Gastrocnemius medialis (tissue), 4 donors: ENCODE results near the gene ERCC5. TPM values are rescaled to one million over a fixed set of nuclear protein-coding genes. Genes with fewer than 3 reads are reported as not detected.

Experiments used
- ATAC-seq, 2 donors: fragments of 150-250 bp; one replicate each; pipeline ENCODE4 v1.9.1; 2016
- DNase-seq, 2 donors: peaks; one replicate each; pipeline ENCODE4 v3.0.0-alpha.2; 2019
- H3K27ac ChIP-seq, 4 donors: fragments of 200-600 bp; sonication (generic); 1 replicate in 1 of 4; 2 replicates in 3 of 4; pipeline ENCODE4 v1.5.1; 2016 to 2018; ENCODE audit warnings: mild to moderate bottlenecking in 2 of 4, moderate library complexity in 1 of 4
- H3K27me3 ChIP-seq, 3 donors: fragments of 200-600 bp; sonication (generic) in 2 of 3; 1 replicate in 1 of 3; 2 replicates in 2 of 3; pipeline versions ENCODE4 v1.5.1 to v1.6.0; 2016 to 2019; ENCODE audit warnings: mild to moderate bottlenecking in 1 of 3, moderate library complexity in 1 of 3
- H3K36me3 ChIP-seq, 2 donors: fragments of 200-600 bp; sonication (generic) in 1 of 2; one replicate each; pipeline ENCODE4 v1.5.1; 2017 to 2018
- H3K4me1 ChIP-seq, 2 donors: fragments of 200-600 bp; sonication (generic) in 1 of 2; one replicate each; pipeline ENCODE4 v1.5.1; 2016 to 2017; ENCODE audit warnings: mild to moderate bottlenecking in 2 of 2
- H3K4me3 ChIP-seq, 4 donors: fragments of 200-600 bp; sonication (generic) in 3 of 4; 1 replicate in 1 of 4; 2 replicates in 3 of 4; pipeline ENCODE4 v1.5.1; 2016 to 2019; ENCODE audit warnings: mild to moderate bottlenecking in 2 of 4
- H3K9me3 ChIP-seq, 3 donors: fragments of 200-600 bp; sonication (generic) in 2 of 3; 1 replicate in 1 of 3; 2 replicates in 2 of 3; pipeline ENCODE4 v1.5.1; 2016 to 2019
- POLR2A ChIP-seq, 2 donors: fragments of 450-650 bp; IDR thresholded peaks; one replicate each; pipeline ENCODE4 v1.6.1; 2017; ENCODE audit warnings: antibody characterized with exemption in 2 of 2, mild to moderate bottlenecking in 2 of 2, moderate library complexity in 2 of 2
- in situ Hi-C, 4 donors: fragments of 200-750 bp; cut with MboI; loops; one replicate each; pipeline versions ENCODE4 v1.15.0 to v1.8.0; 2017; ENCODE audit warnings: low sequenced_read_pairs in 4 of 4
- intact Hi-C: fragments of 100-400 bp; cut with DNase I; formaldehyde crosslinking; loops from one replicate; pipeline ENCODE4 v1.15.1; 2023; ENCODE audit warnings: low total_unique reads
- total RNA-seq, 4 donors: library from RNA; depleted of rRNA; stranded (reverse); fragments of >200 nt; gene quantifications; one replicate each; pipeline versions ENCODE4 v1.1.0 to v1.2.3, GENCODE V29; 2016
- TF ChIP-seq, protein P1 (sequence below), 5 experiments: fragments of 450-650 bp in 3 of 5; fragments of 200-600 bp in 2 of 5; sonication (generic) in 2 of 5; IDR thresholded peaks in 4 of 5; conservative IDR thresholded peaks in 1 of 5; 1 replicate in 4 of 5; 2 replicates in 1 of 5; pipeline ENCODE4 v1.5.1; 2016 to 2019; ENCODE audit warnings: antibody characterized with exemption in 5 of 5, mild to moderate bottlenecking in 3 of 5, moderate library complexity in 3 of 5

ERCC5 gene
- total RNA-seq, 4 donors from 2014 or later: 43.5 to 77.7 (median 46.8) TPM

GRCh38 chr13:102846261-102847015 is 606 bp downstream of the ERCC5 start:
- no peaks in the 10 kb centered on the region for H3K36me3 ChIP-seq
- peak overlapping the region; percentile 92 to 98 (median 96) for H3K27ac ChIP-seq
- in situ Hi-C loops: loop anchor here in 3 of 4 donors (5.0 to 10.0 kb wide), 3 partner anchors 249 to 264 kb away; partner anchors contain the start of gene TPP2 (in 1 of the 3)
- H3K4me1 ChIP-seq: peaks cover 19 to 21% of the 10 kb centered on the region in 2 donors
- TF ChIP-seq POLR2A (IDR thresholded peaks at IDR 0.05): no peak
- TF ChIP-seq, protein P1, sequence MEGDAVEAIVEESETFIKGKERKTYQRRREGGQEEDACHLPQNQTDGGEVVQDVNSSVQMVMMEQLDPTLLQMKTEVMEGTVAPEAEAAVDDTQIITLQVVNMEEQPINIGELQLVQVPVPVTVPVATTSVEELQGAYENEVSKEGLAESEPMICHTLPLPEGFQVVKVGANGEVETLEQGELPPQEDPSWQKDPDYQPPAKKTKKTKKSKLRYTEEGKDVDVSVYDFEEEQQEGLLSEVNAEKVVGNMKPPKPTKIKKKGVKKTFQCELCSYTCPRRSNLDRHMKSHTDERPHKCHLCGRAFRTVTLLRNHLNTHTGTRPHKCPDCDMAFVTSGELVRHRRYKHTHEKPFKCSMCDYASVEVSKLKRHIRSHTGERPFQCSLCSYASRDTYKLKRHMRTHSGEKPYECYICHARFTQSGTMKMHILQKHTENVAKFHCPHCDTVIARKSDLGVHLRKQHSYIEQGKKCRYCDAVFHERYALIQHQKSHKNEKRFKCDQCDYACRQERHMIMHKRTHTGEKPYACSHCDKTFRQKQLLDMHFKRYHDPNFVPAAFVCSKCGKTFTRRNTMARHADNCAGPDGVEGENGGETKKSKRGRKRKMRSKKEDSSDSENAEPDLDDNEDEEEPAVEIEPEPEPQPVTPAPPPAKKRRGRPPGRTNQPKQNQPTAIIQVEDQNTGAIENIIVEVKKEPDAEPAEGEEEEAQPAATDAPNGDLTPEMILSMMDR (IDR thresholded peaks at IDR 0.05 in 4 of 5, conservative IDR thresholded peaks at IDR 0.05 in 1 of 5): peak in 1 of 5 experiments; percentile 6
- no peak for DNase-seq
- H3K4me3 ChIP-seq: peak overlapping the region; percentile 75 to 94 (median 92)
- no peaks in the 10 kb centered on the region for H3K9me3 ChIP-seq
- intact Hi-C loops: loop anchor here (1.0 to 10.0 kb wide), 3 partner anchors 124 to 254 kb away; no protein-coding TSS in a partner anchor
- peak; percentile 30 to 36 for ATAC-seq
- H3K27me3 ChIP-seq: no peaks in the 10 kb centered on the region

- Histone ChIP-seq H3K4me1 (peaks cover 19 to 21% of the 10 kb centered on the region in 2 donors), H3K4me3 (peak overlapping the region; percentile 75 to 94 (median 92)), H3K27me3 (no peaks in the 10 kb centered on the region), H3K27ac (peak overlapping the region; percentile 92 to 98 (median 96)), H3K9me3 (no peaks in the 10 kb centered on the region), H3K36me3 (no peaks in the 10 kb centered on the region)
- ATAC-seq: no peak
- intact Hi-C loops: loop anchor here (2.0 to 10.0 kb wide), 2 partner anchors 125 to 173 kb away; no protein-coding TSS in a partner anchor
- TF ChIP-seq POLR2A (IDR thresholded peaks at IDR 0.05): no peak
- TF ChIP-seq, protein P1 (IDR thresholded peaks at IDR 0.05 in 4 of 5, conservative IDR thresholded peaks at IDR 0.05 in 1 of 5): peak in 4 of 5 experiments; percentile 45 to 77 (median 71)
- no peak for DNase-seq
- in situ Hi-C loops: loop anchor here in 3 of 4 donors (5.0 to 10.0 kb wide), 3 partner anchors 250 to 265 kb away; partner anchors contain the start of gene TPP2 (in 1 of the 3)
Measured at GRCh38 chr13:102847272-102848234, 1.7 kb downstream of the ERCC5 start.

GRCh38 chr13:102848956-102849355 is 3.1 kb downstream of the ERCC5 start:
- intact Hi-C loops (loop anchor here (10.0 kb wide), 1 partner anchor 174 kb away; no protein-coding TSS in a partner anchor), in situ Hi-C loops (loop anchor here in 3 of 4 donors (5.0 to 10.0 kb wide), 3 partner anchors 252 to 267 kb away; partner anchors contain the start of gene TPP2 (in 1 of the 3))

DNA sequence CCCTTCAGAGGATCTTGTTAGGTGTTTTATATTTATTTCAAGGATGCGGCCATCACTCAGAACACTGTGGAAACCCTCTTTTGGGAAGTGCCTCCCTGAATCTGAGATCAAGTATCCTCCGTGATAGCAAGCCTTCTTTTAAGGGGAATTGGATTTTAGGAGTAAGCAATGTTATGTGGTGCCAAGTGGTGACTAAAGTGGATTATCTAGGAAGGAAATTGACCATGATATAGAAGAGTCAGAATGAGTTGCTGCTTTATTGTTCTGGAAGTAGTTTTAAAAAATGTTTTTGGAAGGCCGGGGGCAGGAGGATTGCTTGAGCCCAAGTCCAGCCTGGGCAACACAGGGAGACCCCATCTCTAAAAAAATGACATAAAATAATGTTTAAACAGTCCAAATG is 6.7 kb downstream of the ERCC5 start:
- Histone ChIP-seq H3K27me3 (no peaks in the 10 kb centered on the region), H3K27ac (no peak overlapping the region), H3K9me3 (no peaks in the 10 kb centered on the region), H3K4me1 (peaks cover 5 to 6% of the 10 kb centered on the region in 2 donors), H3K4me3 (no peak overlapping the region), H3K36me3 (peaks cover 0 to 34% of the 10 kb centered on the region in 2 donors)
- ATAC-seq (no peak), DNase-seq (no peak)
- TF ChIP-seq POLR2A (IDR thresholded peaks at IDR 0.05): no peak
- TF ChIP-seq, protein P1 (IDR thresholded peaks at IDR 0.05 in 4 of 5, conservative IDR thresholded peaks at IDR 0.05 in 1 of 5): no peak
- in situ Hi-C loops: loop anchor here in 1 of 4 donors (10.0 kb wide), 1 partner anchor 278 kb away; no protein-coding TSS in a partner anchor
- intact Hi-C loops: no loop called here

More at GRCh38 chr13:102848956-102849355, 3.1 kb downstream of the ERCC5 start:
- Histone ChIP-seq H3K27ac (no peak overlapping the region), H3K9me3 (no peaks in the 10 kb centered on the region), H3K4me1 (peaks cover 19 to 21% of the 10 kb centered on the region in 2 donors), H3K4me3 (no peak overlapping the region), H3K36me3 (peaks cover 0 to 4% of the 10 kb centered on the region in 2 donors), H3K27me3 (no peaks in the 10 kb centered on the region)
- DNase-seq (no peak), ATAC-seq (no peak)
- no peak for TF ChIP-seq POLR2A (IDR thresholded peaks at IDR 0.05)
- TF ChIP-seq, protein P1 (IDR thresholded peaks at IDR 0.05 in 4 of 5, conservative IDR thresholded peaks at IDR 0.05 in 1 of 5): no peak
